SK-N-MC (cell line): ENCODE results near the gene ADD1.

Experiments
- DNase-seq: peaks from one replicate; pipeline ENCODE4 v3.0.0-alpha.2; 2011; ENCODE audit warnings: low read depth, low spot score
- H3K27ac ChIP-seq: fragments of 200-600 bp; sonication (generic); 2 replicates; pipeline ENCODE4 v1.5.1; 2016; ENCODE audit warnings: mixed run types
- H3K36me3 ChIP-seq: fragments of 200-600 bp; sonication (generic); 2 replicates; pipeline ENCODE4 v1.6.1; 2017; ENCODE audit warnings: antibody characterized with exemption, low read length, mixed read lengths; ENCODE audit not compliant: insufficient read depth
- H3K4me3 ChIP-seq: fragments of 200-600 bp; sonication (generic); 2 replicates; pipeline ENCODE4 v1.5.1; 2016
- H3K9ac ChIP-seq: fragments of 200-600 bp; sonication (generic); 2 replicates; pipeline ENCODE4 v1.8.0; 2017; ENCODE audit warnings: mixed run types, mixed read lengths; ENCODE audit not compliant: insufficient read length
- H3K9me3 ChIP-seq: fragments of 200-600 bp; sonication (generic); 2 replicates; pipeline ENCODE4 v1.6.1; 2017; ENCODE audit warnings: low read depth, mild to moderate bottlenecking, antibody characterized with exemption, low read length, moderate library complexity, mixed read lengths
- EZH2 ChIP-seq: fragments of 200-600 bp; sonication (generic); IDR thresholded peaks from one replicate; pipeline ENCODE4 v1.6.1; 2017; ENCODE audit warnings: antibody characterized with exemption
- FOXP2 ChIP-seq: optimal IDR thresholded peaks from 2 replicates; pipeline ENCODE3; 2011; ENCODE audit warnings: mild to moderate bottlenecking, moderate library complexity; ENCODE audit not compliant: insufficient read depth; ENCODE audit errors: extremely low read length, control extremely low read depth
- POLR2AphosphoS5 ChIP-seq: IDR thresholded peaks from 2 replicates; pipeline ENCODE4 v1.6.1; 2012; ENCODE audit warnings: mild to moderate bottlenecking, low read depth, low read length, borderline replicate concordance

Gene ADD1

GRCh38 chr4:2939383-2940243 lies 96.0 kb downstream of the ADD1 start:
- Histone ChIP-seq H3K9me3 (no peaks in the 10 kb centered on the region), H3K27ac (no peak overlapping the region), H3K4me3 (no peak overlapping the region), H3K9ac (no peak overlapping the region), H3K36me3 (peaks cover 66% of the 10 kb centered on the region)
- no peak for TF ChIP-seq EZH2
- TF ChIP-seq POLR2AphosphoS5, result no peak
- no peak for TF ChIP-seq FOXP2
- no peak for DNase-seq

- H3K4me3 ChIP-seq, result no peak overlapping the region
- no peak overlapping the region for H3K27ac ChIP-seq
- H3K9ac ChIP-seq, result no peak overlapping the region
- H3K9me3 ChIP-seq, result no peaks in the 10 kb centered on the region
- TF ChIP-seq EZH2 (no peak), FOXP2 (no peak), POLR2AphosphoS5 (no peak; the same call in none of the 2 replicates)
- peaks cover 75% of the 10 kb centered on the region for H3K36me3 ChIP-seq
- DNase-seq, result no peak
Observed at GRCh38 chr4:2940267-2941137, 96.9 kb downstream of the ADD1 start.

GRCh38 chr4:2941138-2942036 lies 97.7 kb downstream of the ADD1 start:
- H3K36me3 ChIP-seq, result peaks cover 81% of the 10 kb centered on the region
- H3K4me3 ChIP-seq, result no peak overlapping the region
- no peak overlapping the region for H3K9ac ChIP-seq
- H3K27ac ChIP-seq, result no peak overlapping the region
- no peak for DNase-seq
- H3K9me3 ChIP-seq, result no peaks in the 10 kb centered on the region
- TF ChIP-seq POLR2AphosphoS5 (peak; percentile 23; the same call in 1 of the 2 replicates), EZH2 (no peak), FOXP2 (no peak)

- no peaks in the 10 kb centered on the region for H3K9me3 ChIP-seq
- H3K9ac ChIP-seq, result no peak overlapping the region
- no peak for DNase-seq
- peaks cover 88% of the 10 kb centered on the region for H3K36me3 ChIP-seq
- H3K4me3 ChIP-seq, result no peak overlapping the region
- no peak for TF ChIP-seq FOXP2
- TF ChIP-seq EZH2, result no peak
- TF ChIP-seq POLR2AphosphoS5, result no peak
- no peak overlapping the region for H3K27ac ChIP-seq
Observed at GRCh38 chr4:2942037-2942531, 98.4 kb downstream of the ADD1 start.

GRCh38 chr4:2942532-2943363 lies 99.1 kb downstream of the ADD1 start:
- peaks cover 90% of the 10 kb centered on the region for H3K36me3 ChIP-seq
- DNase-seq, result no peak
- no peak overlapping the region for H3K4me3 ChIP-seq
- no peak overlapping the region for H3K27ac ChIP-seq
- TF ChIP-seq POLR2AphosphoS5 (no peak), EZH2 (no peak), FOXP2 (no peak)
- H3K9ac ChIP-seq, result no peak overlapping the region
- H3K9me3 ChIP-seq, result no peaks in the 10 kb centered on the region

GRCh38 chr4:2943364-2944090 lies 99.9 kb downstream of the ADD1 start:
- H3K9me3 ChIP-seq, result no peaks in the 10 kb centered on the region
- TF ChIP-seq FOXP2, result no peak
- no peak for TF ChIP-seq EZH2
- no peak for TF ChIP-seq POLR2AphosphoS5
- H3K4me3 ChIP-seq, result no peak overlapping the region
- DNase-seq, result no peak
- H3K36me3 ChIP-seq, result peaks cover 92% of the 10 kb centered on the region
- no peak overlapping the region for H3K9ac ChIP-seq
- H3K27ac ChIP-seq, result no peak overlapping the region

GRCh38 chr4:2944091-2944482 lies 100.4 kb downstream of the ADD1 start:
- TF ChIP-seq FOXP2, result no peak
- DNase-seq, result no peak
- H3K36me3 ChIP-seq, result peaks cover 92% of the 10 kb centered on the region
- no peak overlapping the region for H3K4me3 ChIP-seq
- H3K9me3 ChIP-seq, result no peaks in the 10 kb centered on the region
- no peak overlapping the region for H3K27ac ChIP-seq
- H3K9ac ChIP-seq, result no peak overlapping the region
